ENCODE results near the gene EGFLAM. TPM values are rescaled to one million over a fixed set of nuclear protein-coding genes. Genes with fewer than 3 reads are reported as not detected.

The EGFLAM gene
- polyA plus RNA-seq, 1 donor from 2014 or later = not detected

DNA sequence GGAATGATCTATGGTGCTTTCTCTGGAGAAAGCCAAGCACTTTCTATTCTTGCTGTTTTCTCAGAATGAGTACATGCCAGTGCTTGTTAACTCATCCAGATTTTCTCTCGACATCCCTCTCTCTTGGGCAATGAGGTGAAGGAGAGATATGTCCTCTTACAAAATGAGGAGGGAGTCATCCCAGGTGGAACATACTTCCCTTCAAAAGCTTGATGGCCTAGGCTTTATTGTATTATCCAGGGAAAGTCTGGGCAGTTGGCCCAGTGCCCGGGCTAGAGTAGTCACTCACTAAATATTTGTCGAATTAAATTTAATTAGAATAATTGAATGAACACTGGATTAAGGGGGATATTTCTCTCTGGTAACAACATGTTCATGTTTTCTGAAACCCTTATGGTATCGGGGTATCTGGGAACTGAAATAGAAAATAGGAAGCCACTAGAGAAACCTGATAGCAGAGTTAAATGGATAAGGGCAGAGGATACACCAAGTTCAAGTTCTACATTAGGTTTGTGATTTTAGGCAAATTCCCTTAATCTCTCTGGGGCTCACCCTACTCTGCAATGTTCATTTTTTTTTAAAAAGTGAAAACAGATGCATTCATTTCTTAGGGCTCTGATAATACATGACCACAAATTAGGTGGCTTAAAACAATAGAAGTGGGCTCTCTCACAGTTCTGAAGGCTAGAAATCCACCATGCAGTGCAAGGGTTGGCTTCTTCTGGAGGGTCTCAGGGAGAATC lies 198.5 kb downstream of the EGFLAM start:
- H3K27ac ChIP-seq (ENCODE audit: low read length) = no peak overlapping the region
- no peak overlapping the region for H3K9ac ChIP-seq (ENCODE audit: low read length)
- H3K27me3 ChIP-seq (ENCODE audit: insufficient read depth, low read depth, low read length) = no peaks in the 10 kb centered on the region
- H3K4me2 ChIP-seq (ENCODE audit: low read length) = no peak overlapping the region
- no peaks in the 10 kb centered on the region for H4K20me1 ChIP-seq (ENCODE audit: insufficient read depth)
- no peaks in the 10 kb centered on the region for H3K36me3 ChIP-seq (ENCODE audit: insufficient read depth, low read length)
- H2AFZ ChIP-seq (ENCODE audit: low read depth, low read length) = no peak overlapping the region
- no peaks in the 10 kb centered on the region for H3K9me3 ChIP-seq (ENCODE audit: low read length)
- H3K79me2 ChIP-seq (replicated peaks; ENCODE audit: insufficient read depth, low read length) = no peaks in the 10 kb centered on the region
- TF ChIP-seq RAD21 (conservative IDR thresholded peaks at IDR 0.05) (no peak), EZH2 (IDR thresholded peaks at IDR 0.05; ENCODE audit: borderline replicate concordance, insufficient read depth, low read length, poor library complexity, severe bottlenecking) (no peak), TAF1 (IDR thresholded peaks at IDR 0.05; ENCODE audit: low read depth) (no peak), EP300 (conservative IDR thresholded peaks at IDR 0.05; ENCODE audit: poor library complexity, severe bottlenecking) (no peak), SMC3 (conservative IDR thresholded peaks at IDR 0.05; ENCODE audit: poor library complexity) (no peak), MXI1 (conservative IDR thresholded peaks at IDR 0.05; ENCODE audit: poor library complexity, severe bottlenecking) (no peak), POLR2AphosphoS5 (IDR thresholded peaks at IDR 0.05) (no peak)
- TF ChIP-seq, protein P1, sequence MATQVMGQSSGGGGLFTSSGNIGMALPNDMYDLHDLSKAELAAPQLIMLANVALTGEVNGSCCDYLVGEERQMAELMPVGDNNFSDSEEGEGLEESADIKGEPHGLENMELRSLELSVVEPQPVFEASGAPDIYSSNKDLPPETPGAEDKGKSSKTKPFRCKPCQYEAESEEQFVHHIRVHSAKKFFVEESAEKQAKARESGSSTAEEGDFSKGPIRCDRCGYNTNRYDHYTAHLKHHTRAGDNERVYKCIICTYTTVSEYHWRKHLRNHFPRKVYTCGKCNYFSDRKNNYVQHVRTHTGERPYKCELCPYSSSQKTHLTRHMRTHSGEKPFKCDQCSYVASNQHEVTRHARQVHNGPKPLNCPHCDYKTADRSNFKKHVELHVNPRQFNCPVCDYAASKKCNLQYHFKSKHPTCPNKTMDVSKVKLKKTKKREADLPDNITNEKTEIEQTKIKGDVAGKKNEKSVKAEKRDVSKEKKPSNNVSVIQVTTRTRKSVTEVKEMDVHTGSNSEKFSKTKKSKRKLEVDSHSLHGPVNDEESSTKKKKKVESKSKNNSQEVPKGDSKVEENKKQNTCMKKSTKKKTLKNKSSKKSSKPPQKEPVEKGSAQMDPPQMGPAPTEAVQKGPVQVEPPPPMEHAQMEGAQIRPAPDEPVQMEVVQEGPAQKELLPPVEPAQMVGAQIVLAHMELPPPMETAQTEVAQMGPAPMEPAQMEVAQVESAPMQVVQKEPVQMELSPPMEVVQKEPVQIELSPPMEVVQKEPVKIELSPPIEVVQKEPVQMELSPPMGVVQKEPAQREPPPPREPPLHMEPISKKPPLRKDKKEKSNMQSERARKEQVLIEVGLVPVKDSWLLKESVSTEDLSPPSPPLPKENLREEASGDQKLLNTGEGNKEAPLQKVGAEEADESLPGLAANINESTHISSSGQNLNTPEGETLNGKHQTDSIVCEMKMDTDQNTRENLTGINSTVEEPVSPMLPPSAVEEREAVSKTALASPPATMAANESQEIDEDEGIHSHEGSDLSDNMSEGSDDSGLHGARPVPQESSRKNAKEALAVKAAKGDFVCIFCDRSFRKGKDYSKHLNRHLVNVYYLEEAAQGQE (IDR thresholded peaks at IDR 0.05; ENCODE audit: borderline replicate concordance) = no peak
- TF ChIP-seq, protein P2, sequence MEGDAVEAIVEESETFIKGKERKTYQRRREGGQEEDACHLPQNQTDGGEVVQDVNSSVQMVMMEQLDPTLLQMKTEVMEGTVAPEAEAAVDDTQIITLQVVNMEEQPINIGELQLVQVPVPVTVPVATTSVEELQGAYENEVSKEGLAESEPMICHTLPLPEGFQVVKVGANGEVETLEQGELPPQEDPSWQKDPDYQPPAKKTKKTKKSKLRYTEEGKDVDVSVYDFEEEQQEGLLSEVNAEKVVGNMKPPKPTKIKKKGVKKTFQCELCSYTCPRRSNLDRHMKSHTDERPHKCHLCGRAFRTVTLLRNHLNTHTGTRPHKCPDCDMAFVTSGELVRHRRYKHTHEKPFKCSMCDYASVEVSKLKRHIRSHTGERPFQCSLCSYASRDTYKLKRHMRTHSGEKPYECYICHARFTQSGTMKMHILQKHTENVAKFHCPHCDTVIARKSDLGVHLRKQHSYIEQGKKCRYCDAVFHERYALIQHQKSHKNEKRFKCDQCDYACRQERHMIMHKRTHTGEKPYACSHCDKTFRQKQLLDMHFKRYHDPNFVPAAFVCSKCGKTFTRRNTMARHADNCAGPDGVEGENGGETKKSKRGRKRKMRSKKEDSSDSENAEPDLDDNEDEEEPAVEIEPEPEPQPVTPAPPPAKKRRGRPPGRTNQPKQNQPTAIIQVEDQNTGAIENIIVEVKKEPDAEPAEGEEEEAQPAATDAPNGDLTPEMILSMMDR (IDR thresholded peaks at IDR 0.05; ENCODE audit: poor library complexity, severe bottlenecking) = no peak
- H3K4me3 ChIP-seq (ENCODE audit: low read length) = no peak overlapping the region
- no peaks in the 10 kb centered on the region for H3F3A ChIP-seq (ENCODE audit: insufficient read depth, low read length, poor library complexity, severe bottlenecking)
- no peaks in the 10 kb centered on the region for H3K9me2 ChIP-seq (ENCODE audit: insufficient read depth, low read length)

DNA sequence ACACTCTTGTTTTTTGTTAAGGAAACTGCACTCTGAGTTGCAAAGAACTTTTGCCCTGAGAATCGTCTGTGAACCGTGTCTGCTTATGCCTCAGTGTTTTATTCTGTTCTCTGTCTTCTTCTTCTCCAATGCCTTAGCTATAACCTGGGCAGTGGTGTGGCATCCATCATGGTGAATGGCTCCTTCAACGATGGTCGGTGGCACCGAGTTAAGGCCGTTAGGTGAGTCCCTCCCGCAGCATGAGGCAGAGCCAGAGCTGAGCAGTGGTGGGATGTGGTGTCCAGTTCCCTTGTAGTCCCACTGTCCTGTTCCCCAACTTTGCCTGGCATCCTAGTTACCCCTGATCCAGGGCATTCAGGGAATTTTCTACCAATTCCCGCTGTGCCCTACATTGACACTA lies 199.8 kb downstream of the EGFLAM start:
- H4K20me1 ChIP-seq (ENCODE audit: insufficient read depth) = no peaks in the 10 kb centered on the region
- no peaks in the 10 kb centered on the region for H3F3A ChIP-seq (ENCODE audit: insufficient read depth, low read length, poor library complexity, severe bottlenecking)
- no peak overlapping the region for H3K27ac ChIP-seq (ENCODE audit: low read length)
- no peaks in the 10 kb centered on the region for H3K9me2 ChIP-seq (ENCODE audit: insufficient read depth, low read length)
- no peak overlapping the region for H3K4me3 ChIP-seq (ENCODE audit: low read length)
- H3K27me3 ChIP-seq (ENCODE audit: insufficient read depth, low read depth, low read length) = no peaks in the 10 kb centered on the region
- TF ChIP-seq EZH2 (IDR thresholded peaks at IDR 0.05; ENCODE audit: borderline replicate concordance, insufficient read depth, low read length, poor library complexity, severe bottlenecking) (no peak), TAF1 (IDR thresholded peaks at IDR 0.05; ENCODE audit: low read depth) (no peak), MXI1 (conservative IDR thresholded peaks at IDR 0.05; ENCODE audit: poor library complexity, severe bottlenecking) (no peak), SMC3 (conservative IDR thresholded peaks at IDR 0.05; ENCODE audit: poor library complexity) (no peak), RAD21 (conservative IDR thresholded peaks at IDR 0.05) (no peak), POLR2AphosphoS5 (IDR thresholded peaks at IDR 0.05) (no peak), EP300 (conservative IDR thresholded peaks at IDR 0.05; ENCODE audit: poor library complexity, severe bottlenecking) (no peak)
- TF ChIP-seq, protein P1 (IDR thresholded peaks at IDR 0.05; ENCODE audit: borderline replicate concordance) = no peak
- TF ChIP-seq, protein P2 (IDR thresholded peaks at IDR 0.05; ENCODE audit: poor library complexity, severe bottlenecking) = no peak
- no peaks in the 10 kb centered on the region for H3K9me3 ChIP-seq (ENCODE audit: low read length)
- no peak overlapping the region for H2AFZ ChIP-seq (ENCODE audit: low read depth, low read length)
- no peak overlapping the region for H3K4me2 ChIP-seq (ENCODE audit: low read length)
- H3K36me3 ChIP-seq (ENCODE audit: insufficient read depth, low read length) = no peaks in the 10 kb centered on the region
- H3K9ac ChIP-seq (ENCODE audit: low read length) = no peak overlapping the region
- H3K79me2 ChIP-seq (replicated peaks; ENCODE audit: insufficient read depth, low read length) = no peaks in the 10 kb centered on the region

Measured in neural cell (in vitro differentiated cells).